GM19328 (cell line): Measurements from ENCODE around the gene SV2A.
"Not testable (repeated sequence)": the region's sequence is repeated elsewhere in the genome, so short reads cannot be mapped to it uniquely, and the experiment has no call there.

Experiments
- ATAC-seq: cut with Tn5 transposase; IDR thresholded peaks from one replicate; pipeline ENCODE4 v1.9.1; 2021; ENCODE audit warnings: mild to moderate bottlenecking, moderate library complexity; ENCODE audit not compliant: unreplicated experiment

Gene SV2A, protein sequence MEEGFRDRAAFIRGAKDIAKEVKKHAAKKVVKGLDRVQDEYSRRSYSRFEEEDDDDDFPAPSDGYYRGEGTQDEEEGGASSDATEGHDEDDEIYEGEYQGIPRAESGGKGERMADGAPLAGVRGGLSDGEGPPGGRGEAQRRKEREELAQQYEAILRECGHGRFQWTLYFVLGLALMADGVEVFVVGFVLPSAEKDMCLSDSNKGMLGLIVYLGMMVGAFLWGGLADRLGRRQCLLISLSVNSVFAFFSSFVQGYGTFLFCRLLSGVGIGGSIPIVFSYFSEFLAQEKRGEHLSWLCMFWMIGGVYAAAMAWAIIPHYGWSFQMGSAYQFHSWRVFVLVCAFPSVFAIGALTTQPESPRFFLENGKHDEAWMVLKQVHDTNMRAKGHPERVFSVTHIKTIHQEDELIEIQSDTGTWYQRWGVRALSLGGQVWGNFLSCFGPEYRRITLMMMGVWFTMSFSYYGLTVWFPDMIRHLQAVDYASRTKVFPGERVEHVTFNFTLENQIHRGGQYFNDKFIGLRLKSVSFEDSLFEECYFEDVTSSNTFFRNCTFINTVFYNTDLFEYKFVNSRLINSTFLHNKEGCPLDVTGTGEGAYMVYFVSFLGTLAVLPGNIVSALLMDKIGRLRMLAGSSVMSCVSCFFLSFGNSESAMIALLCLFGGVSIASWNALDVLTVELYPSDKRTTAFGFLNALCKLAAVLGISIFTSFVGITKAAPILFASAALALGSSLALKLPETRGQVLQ

DNA sequence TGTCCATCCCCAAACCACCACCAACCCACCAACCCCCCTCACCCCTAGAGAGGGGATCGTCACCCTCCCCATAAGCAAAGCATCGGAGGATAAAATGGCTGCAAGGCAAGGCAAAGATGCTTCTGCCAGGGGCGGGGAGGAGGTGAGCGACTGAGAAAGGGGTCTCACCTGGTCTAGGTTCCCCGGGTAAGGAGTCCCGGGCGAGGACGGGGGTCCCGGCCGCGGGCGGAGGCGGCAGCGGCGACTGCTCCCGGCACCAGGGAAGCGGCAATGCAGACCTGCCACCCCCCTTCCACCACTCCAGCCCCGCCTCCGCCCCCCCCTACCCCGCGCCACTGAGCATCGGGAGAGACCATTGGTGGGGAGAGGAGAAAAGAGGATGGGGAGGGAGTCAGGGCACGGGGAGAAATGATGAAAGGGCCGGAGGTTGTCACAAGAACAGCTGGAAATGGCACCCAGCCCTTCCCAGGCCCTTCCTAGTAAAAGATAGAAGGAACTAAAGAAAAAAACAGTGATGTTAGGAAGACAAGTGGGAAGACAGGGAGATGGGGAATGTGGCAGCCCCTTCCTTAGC is at the start of gene SV2A:
TSS of gene SV2A (minus strand) at position 274 of the 574 bp plus-strand sequence. CDS start 4,004 bp downstream, outside the sequence.
- no peak for ATAC-seq

DNA sequence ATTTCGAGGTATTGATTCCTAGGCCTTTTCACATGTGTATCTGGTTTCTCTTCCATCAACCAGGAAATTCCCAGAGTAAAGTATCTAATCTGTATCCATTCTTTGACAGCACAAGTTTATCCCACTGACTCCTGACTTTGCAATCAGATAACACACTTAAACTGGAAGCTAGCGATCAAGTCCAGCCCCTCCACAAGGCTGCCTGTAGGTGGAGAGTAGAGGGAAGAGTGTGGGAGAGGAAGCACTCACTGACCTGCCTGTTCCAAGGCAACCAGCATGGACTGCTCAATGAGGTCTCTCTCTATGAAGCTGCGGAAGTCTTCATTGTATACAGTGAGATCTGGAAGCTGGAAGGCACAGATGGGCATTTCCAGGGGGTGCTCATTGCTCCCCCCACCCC is 49.4 kb upstream of the SV2A start:
- no peak for ATAC-seq

DNA sequence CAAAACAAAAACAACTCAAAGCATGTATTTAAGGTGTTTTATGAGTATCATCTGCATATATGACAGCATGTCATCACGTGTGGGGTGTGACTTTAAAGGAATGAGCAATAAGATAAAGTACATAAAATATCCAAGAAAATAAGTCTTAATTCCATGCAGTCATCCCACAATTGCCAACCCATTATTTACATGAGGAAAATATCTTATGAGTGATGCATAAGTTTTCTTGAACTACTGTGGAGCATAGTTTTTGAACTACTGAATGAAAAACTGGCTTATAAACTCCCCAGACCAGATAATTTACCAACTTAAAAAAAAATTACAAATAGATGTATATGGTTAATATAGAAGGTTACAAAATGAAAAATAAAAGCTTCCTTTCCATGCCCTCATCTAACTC is 48.8 kb upstream of the SV2A start:
- ATAC-seq, result no peak

DNA sequence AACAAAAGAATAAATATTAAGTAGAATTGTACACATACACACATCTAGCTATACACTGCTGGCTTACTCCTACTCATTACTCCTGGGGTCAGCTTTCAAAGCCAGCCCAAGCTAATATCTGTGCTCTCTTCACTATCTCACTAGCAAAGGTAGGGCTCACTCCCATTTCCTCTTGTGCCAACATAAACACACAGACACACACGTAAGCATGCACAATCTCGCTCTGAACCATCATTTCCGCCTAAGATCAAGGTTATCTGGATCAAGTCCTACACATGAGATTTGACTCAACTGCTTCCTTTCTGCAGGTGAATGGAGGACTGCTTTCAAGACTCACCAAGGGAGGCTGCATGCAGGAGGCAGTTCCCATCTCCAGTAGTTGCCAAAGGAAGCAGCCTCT is 47.8 kb upstream of the SV2A start:
- ATAC-seq, result no peak

DNA sequence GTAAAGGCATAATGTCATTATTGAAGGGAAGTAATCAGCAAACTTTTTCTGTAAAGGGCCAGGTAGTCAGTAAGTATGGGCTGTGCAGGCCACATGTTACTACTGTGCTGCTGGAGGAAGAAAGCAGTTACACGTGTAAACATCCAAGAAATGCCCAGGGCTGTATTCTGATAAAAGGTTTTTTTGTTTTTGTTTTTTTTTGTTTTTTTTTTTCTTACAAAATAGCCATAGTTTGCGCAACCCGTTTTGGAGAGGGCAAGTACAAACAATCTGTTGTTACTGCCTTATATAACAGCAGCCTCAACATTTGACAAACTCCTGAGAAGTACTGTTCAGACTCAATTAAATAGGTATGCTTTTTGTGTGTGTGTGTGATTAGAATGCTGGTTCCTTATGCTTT is 45.7 kb upstream of the SV2A start:
- no peak for ATAC-seq

DNA sequence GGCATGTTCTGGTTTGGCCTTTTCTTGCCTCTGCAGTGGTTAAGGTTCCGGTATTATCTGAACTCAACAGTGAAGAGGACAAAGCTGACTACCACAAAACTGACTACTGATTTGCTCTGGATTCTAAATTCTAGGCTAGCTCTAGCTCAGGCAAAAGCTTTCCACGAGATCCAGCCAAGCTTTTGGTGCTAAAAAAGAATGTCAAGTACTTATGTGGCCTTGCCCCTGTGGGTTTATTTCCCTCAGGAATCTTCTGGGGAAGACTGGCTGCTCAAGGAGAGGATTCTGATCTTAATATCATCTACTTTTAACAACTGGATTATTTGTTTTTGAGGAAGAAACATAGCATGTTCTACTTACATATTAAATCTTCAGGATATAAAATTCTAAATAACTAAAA is 45.1 kb upstream of the SV2A start:
- no peak for ATAC-seq

DNA sequence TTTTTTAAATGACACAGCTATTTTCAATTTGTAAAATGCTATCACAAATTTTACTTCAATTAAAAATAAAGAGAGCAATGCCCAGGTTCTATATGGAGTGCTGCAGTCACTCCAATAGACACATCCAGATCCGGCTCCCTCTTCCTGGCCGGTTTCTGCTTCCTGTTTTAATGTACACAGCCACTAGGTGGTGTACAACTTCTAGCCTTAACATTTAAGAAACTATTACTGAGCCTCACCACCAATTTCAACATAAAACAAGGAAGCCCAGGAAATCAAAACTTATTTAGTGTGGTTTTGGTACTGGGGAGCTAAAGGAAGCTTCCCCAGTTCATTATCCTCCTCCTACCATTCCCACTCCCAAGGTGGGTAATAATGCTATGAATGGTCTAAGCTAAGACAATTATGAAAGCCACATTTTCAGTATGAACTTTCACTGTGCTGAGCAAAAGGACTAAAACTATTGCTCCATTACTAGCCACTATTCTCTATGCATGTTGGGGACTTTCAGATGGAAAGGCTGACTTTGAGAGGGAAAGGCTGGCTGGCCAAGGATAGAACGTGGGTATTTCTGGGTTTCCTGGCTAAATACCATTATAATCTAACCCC is 44.5 kb upstream of the SV2A start:
- no peak for ATAC-seq

DNA sequence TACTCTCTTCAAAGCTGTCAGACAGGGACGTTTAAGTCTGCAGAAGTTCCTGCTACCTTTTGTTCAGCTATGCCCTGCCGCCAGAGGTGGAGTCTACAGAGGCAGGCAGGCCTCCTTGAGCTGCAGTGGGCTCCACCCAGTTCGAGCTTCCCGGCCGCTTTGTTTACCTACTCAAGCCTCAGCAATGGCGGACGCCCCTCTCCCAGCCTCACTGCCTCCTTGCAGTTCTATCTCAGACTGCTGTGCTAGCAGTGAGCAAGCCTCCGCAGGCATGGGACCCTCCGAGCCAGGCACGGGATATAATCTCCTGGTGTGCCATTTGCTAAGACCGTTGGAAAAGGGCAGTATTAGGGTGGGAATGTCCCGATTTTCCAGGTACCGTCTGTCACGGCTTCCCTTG is 39.9 kb upstream of the SV2A start:
- not testable (repeated sequence) for ATAC-seq

DNA sequence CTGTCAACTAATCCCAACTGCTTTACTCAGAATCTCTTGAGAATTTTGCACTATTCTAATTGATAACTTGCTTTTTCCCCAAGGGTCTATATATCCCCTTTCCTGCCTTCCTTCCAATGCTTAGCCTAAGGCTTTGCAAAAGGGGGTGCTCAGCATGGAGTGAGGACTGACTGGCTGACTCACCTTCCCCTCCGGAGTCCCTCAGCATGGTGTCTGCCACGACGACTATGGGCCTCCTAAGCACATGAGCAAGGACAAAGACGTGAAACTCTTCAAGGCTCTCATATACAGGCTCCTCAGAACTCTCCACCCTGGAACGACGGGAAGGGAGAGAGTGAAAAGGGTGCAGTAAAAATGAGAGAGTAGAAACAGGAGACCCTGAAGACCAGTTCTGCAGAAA is 32.3 kb upstream of the SV2A start:
- no peak for ATAC-seq

DNA sequence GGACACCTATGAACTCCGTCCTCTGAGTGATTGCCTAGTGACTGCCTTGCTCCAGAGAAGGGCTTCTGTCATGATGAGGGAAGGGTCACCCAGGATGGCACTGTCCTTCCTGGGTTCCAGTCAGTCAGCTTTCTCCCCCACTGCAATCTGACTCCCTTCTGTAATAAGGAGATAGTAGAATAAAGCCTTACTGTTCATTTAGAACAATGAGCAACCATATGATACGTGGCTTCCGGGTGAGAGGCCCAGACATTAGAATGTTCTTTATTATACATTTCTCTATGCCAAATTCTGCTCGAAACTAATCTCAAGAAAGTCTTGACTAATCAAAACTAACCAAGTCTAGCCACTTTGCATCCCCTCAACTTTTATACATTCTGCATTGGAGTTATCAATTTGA is 27.6 kb upstream of the SV2A start:
- no peak for ATAC-seq

DNA sequence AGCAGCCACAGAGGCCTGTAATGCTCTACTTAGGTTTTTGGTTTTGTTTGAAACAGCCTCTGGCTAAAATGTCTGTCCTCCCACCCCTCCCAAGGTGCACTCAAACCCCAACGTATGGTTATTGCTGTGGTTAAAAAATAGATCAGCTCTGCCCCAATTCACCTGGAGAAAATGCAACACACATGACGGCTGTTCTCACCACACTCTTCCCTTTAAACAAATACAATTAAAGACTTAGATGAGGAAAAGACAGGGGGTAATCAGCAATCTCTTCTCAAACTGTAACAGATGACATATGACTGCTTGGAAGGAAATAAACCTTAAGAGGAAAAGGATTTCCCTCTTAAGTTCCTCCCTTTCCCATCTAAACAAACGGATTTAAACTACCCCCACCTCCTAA is 25.2 kb upstream of the SV2A start:
- no peak for ATAC-seq

DNA sequence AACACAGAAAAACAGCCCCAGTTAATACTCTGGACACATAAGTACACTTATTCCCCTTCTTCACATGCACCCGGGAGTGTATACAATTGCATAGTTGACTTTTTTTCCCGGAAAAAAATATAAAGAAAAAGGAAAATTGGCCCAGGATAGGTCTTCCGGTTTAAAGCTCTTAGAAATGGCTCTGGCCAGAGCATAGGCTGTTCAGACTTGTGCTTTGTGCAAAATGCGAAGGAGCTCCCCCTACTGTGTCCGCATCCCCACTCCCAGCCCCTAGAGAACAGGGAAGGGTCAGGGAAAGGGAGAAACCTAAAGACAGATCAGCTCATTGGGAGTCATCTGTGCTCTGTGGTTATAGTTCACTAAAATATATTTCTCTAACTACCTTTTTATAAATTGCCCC is 24.6 kb upstream of the SV2A start:
- no peak for ATAC-seq

DNA sequence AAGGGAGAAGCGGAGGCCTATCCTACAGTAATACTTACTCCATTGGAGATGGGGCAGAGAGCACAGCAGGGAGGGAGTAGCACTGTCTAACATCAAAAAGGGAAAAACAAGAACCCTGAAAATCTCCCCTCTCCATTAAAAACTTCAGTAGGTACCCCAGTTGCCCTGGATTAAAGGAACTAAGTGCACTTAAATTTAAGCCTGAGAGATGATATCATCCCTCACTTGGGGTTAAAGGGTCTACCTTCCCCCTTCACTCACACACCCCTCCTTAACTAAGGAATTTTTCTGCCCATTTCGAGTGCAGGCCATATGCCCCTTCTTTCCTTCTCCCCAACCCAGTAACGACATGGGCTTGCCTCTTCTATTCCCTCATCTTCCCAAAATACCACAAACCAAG is 22.8 kb upstream of the SV2A start:
- ATAC-seq, result no peak

DNA sequence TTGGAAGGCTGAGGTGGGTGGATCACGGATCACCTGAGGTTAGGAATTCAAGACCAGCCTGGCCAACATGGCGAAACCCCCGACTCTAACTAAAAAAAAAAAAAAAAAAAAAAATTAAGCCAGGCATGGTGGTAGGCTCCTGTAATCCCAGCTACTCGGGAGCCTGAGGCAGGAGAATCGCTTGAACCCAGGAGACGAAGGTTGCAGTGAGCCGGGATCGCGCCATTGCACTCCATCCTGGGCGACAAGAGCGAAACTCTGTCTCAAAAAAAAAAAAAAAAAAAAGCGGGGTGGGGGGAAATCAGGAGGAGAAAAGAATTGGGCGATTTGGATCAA is 21.0 kb upstream of the SV2A start:
- ATAC-seq, result not testable (repeated sequence)

DNA sequence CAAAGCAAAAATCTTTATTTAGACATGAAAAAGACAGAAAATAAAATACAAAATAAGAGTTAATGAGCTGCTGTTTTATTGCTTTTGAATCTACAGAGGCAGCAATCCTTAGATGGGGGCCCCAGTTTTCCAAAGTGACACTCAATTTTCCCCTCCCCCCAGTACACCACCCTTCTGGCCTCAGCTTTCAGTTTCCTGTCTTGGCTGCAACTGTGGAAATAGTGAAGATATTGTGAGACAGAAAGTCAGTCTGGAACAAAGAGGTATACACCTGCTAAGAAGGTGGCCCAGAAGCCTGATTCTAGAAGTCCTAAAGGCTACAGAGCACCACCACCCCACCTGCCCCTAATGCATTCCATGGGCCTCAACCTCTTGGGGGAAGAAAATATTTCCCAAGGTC is 20.1 kb upstream of the SV2A start:
- no peak for ATAC-seq

DNA sequence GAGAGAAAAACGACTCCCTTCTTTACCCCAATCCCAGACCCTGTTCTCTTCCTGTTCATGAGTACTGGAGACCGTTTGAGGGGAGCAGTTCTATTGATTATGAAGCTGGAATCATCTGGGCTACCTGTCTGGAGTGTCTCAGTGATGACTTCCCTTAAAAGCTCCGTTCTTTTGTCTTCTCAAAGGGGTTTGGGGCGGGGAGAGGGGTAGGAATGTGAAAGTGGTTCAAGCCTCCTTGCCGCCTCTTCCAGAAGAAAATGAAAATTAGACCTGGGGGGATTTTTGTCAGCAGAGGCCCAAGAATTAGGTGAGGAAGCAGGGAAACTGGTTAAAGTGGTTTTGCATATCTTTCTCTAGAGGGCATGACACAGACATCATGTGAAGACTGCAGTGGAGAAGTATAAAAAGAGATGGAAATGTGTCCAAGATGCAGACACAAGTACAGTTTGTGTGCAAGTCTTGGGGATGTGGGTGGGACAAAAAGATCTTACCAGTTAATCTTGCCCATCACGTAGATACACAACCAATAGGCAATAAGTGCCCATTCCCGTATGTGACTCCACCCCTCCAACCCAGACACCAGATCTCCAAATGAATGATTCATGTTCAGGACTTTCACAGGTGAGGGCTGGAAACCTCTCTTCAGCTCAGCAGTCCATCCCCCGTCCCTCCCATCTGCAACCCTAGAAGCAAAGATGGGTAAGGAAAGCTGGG is 19.5 kb upstream of the SV2A start:
- ATAC-seq, result no peak

DNA sequence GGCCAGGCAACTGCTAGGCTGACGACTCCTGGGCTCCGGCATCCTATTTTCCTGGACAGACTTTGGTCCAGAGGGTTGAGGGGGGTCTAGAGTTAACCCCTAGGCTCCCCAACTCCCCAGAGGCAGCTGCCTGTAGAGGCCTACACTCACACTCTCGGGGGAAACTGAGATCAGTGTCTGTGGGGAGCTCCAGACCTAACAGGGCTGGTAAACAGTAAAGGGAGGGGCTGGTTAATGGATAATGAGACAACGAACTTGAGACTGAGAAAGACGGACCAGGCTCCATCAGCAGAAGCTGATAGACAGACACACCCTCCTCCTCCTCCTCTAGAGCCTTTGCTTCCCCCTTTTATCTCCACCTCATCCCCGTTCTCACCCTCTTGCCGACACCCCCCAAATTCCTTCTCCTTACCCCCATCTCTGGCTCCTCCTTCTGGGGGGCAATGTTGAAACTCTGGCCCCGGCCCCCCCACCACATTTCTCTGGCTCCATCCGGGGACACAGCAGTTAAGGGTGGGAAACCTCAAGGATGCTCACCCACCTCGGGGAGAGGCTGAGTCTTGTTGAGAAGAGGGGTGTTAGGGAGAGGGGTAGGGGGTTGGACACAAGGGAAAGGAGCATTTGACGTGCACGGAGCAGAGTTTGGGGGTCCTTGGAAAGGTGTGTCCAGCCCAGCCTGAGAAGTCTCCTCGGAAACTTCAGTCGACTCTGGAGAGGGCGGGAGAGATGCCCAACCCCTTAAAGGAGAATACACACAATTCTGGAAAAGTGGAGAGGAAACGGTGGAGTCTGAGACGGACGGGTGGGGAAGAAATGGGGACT is 18.7 kb upstream of the SV2A start, which contains the start of gene MTMR11:
TSS of gene MTMR11 (minus strand) at position 710 of the 822 bp plus-strand sequence. CDS start at position 478, 232 bp downstream.
- ATAC-seq, result no peak

DNA sequence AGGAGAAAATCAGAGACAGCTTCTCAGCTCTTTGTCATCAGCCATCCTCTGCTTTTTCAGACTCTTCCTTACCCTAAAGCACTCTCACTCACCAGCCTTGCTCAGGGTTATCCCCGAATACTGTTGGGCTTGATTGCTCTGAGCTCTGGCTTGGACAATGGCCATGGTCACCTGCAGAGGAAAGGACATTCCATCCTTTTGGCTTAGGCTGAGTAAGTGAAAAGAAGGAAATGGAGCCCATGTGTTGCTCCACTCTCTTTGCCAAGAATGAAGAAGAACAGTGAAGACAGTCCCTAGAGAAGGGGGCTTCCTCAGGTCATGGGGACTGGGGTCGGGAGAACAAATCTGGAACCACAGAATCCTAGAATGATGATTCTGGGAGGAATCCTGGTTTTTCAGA is 16.7 kb upstream of the SV2A start:
- ATAC-seq, result no peak

DNA sequence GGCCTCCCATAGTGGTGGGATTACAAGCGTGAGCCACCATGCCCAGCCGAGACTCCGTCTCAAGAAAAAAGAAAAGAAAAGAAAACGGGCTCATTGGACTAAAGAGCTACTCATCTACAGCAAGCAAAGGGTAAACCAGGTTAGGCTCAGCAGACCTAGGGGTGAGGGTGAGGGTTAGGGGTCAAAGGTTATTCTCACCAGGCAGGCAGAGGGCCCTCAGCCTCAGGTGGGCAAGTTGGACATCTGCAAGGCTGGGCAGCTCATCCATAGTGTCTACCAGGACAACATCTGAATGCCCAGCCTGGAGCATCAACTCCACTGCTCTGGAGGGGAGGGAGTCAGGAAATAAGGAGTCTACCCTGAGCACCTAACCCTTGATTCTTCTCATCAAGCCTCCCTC is 15.6 kb upstream of the SV2A start:
- no peak for ATAC-seq

DNA sequence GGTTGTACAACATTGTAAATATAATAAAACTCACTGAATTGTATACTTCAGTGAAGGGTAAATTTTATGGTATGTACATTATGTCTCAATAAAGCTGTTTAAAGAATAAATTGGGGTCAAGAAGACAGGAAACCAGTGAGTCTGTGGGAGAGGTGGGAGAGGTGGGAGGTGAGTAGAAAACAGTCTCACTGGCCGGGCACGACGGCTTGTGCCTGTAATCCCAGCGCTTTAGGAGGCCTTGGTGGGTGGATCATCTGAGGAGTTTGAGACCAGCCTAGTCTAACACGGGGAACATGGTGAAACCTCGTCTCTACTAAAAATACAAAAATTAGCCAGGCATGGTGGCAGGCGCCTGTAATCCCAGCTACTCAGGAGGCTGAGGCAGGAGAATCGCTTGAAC is 14.8 kb upstream of the SV2A start:
- ATAC-seq, result no peak
